Natural killer cell (primary cell): ENCODE results near the gene SCRT2. TPM values are rescaled to one million over a fixed set of nuclear protein-coding genes. Genes with fewer than 3 reads are reported as not detected.

Experiments
- ATAC-seq, 3 donors: fragments of 150-1000 bp in 2 of 3; fragments of 200-7000 bp in 1 of 3; cut with Tn5 transposase; 1 replicate in 1 of 3; 2 replicates in 2 of 3; pipeline ENCODE4 v1.10.0; 2021; ENCODE audit warnings: mild to moderate bottlenecking in 2 of 3, moderate library complexity in 2 of 3
- DNase-seq, 2 donors: peaks; one replicate each; pipeline versions ENCODE4 v3.0.0 to v3.0.0-alpha.2; 2013 to 2021; ENCODE audit warnings: mixed read lengths in 1 of 2
- H3K27ac ChIP-seq: one replicate; pipeline ENCODE4 v1.5.1; 2013; ENCODE audit warnings: mild to moderate bottlenecking, low read length
- H3K27me3 ChIP-seq: one replicate; pipeline ENCODE4 v1.6.1; 2013; ENCODE audit warnings: low read length; ENCODE audit not compliant: control insufficient read depth, insufficient read depth
- H3K36me3 ChIP-seq: one replicate; pipeline ENCODE4 v1.6.1; 2013; ENCODE audit warnings: low read length; ENCODE audit not compliant: control insufficient read depth, insufficient read depth
- H3K4me1 ChIP-seq: one replicate; pipeline ENCODE4 v1.6.1; 2013; ENCODE audit warnings: low read length; ENCODE audit not compliant: control insufficient read depth, insufficient read depth
- H3K4me3 ChIP-seq: one replicate; pipeline ENCODE4 v1.5.1; 2013; ENCODE audit warnings: low read length
- H3K9me3 ChIP-seq: one replicate; pipeline ENCODE4 v1.6.1; 2013; ENCODE audit warnings: low read length; ENCODE audit not compliant: control insufficient read depth, insufficient read depth
- H3K27ac Mint-ChIP-seq, 2 donors: one replicate each; pipeline ENCODE4 v1.8.0; 2022; ENCODE audit warnings: mild to moderate bottlenecking in 2 of 2, mixed read lengths in 2 of 2, moderate library complexity in 1 of 2
- H3K27me3 Mint-ChIP-seq, 2 donors: one replicate each; pipeline ENCODE4 v1.8.0; 2022; ENCODE audit warnings: low read depth in 2 of 2, mixed read lengths in 2 of 2
- H3K36me3 Mint-ChIP-seq: one replicate; pipeline ENCODE4 v1.8.0; 2022; ENCODE audit warnings: mixed read lengths
- H3K4me1 Mint-ChIP-seq, 2 donors: one replicate each; pipeline ENCODE4 v1.8.0; 2022; ENCODE audit warnings: mixed read lengths in 2 of 2
- H3K4me3 Mint-ChIP-seq: one replicate; pipeline ENCODE4 v1.8.0; 2022; ENCODE audit warnings: mild to moderate bottlenecking, moderate library complexity, mixed read lengths
- H3K9me3 Mint-ChIP-seq, 2 donors: one replicate each; pipeline ENCODE4 v1.8.0; 2022; ENCODE audit warnings: mixed read lengths in 2 of 2
- WGBS: methylation state at CpG from one replicate; pipeline ENCODE4 v1.1.7; 2013; ENCODE audit warnings: missing lambda C conversion rate; ENCODE audit not compliant: insufficient coverage; 5-methylcytosine and 5-hydroxymethylcytosine counted together
- intact Hi-C: fragments of 100-400 bp; cut with micrococcal nuclease; formaldehyde crosslinking; loops from one replicate; pipeline ENCODE4 v1.14.2; 2022
- total RNA-seq, 4 donors: library from RNA; stranded (reverse); fragments of 120-200 nt in 1 of 4; gene quantifications; one replicate each; pipeline versions ENCODE4 v1.2.3 to v1.2.4, GENCODE V29; 2013 to 2022
- TF ChIP-seq, protein P1 (sequence below): fragments of 200-600 bp; IDR thresholded peaks from one replicate; pipeline ENCODE4 v1.8.0; 2022; ENCODE audit warnings: antibody characterized with exemption

Gene SCRT2
- total RNA-seq, 3 donors from 2014 or later (not counting 1 experiment from before 2014, with no cell fraction given) = not detected

GRCh38 chr20:635028-635892 is 40.3 kb downstream of the SCRT2 start:
- H3K9me3 Mint-ChIP-seq = no peaks in the 10 kb centered on the region
- intact Hi-C loops = no loop called here
- no peak overlapping the region for H3K27ac ChIP-seq

DNA sequence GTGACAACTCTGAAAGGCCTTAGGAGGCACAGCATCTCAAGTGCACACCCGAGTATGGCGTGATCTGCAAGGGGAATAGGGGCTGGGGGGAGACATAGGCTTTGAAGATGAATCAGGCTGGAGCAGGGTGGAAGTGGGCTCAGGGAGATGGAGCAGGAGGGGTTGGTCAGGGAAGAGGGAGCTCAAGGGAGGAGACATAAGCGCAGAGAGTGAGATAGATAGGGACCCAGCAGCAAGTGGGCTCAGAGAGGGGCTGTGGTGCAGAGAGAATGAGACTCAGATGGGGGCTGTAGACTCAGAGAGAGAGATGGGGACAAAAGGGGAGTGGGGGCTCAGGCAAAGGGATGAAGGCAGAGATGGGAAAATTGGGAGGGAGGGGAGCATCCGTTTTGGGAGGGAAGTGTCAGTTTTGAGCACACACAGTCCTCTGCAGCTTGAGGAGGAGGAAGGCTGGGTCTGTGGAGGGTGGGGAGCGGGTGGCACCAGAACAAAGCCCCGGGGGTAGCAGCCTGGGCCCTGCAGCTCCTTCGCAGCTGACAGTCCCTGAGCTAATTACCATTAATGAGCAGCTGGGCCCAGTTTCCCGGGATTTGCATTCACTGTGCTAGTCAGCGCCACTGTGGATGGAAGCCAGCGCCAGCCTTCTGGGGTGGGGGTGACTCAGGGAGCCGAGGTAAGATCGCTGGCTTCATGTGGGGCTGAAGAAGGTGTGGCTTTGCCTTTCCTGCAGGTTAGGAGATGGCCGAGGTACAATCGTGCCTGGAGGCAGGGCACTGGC is 41.3 kb downstream of the SCRT2 start:
- Histone ChIP-seq H3K27ac (no peak overlapping the region), H3K36me3 (no peaks in the 10 kb centered on the region), H3K9me3 (no peaks in the 10 kb centered on the region), H3K4me3 (no peak overlapping the region), H3K27me3 (no peaks in the 10 kb centered on the region), H3K4me1 (no peaks in the 10 kb centered on the region)
- no peaks in the 10 kb centered on the region for H3K4me1 Mint-ChIP-seq
- TF ChIP-seq, protein P1, sequence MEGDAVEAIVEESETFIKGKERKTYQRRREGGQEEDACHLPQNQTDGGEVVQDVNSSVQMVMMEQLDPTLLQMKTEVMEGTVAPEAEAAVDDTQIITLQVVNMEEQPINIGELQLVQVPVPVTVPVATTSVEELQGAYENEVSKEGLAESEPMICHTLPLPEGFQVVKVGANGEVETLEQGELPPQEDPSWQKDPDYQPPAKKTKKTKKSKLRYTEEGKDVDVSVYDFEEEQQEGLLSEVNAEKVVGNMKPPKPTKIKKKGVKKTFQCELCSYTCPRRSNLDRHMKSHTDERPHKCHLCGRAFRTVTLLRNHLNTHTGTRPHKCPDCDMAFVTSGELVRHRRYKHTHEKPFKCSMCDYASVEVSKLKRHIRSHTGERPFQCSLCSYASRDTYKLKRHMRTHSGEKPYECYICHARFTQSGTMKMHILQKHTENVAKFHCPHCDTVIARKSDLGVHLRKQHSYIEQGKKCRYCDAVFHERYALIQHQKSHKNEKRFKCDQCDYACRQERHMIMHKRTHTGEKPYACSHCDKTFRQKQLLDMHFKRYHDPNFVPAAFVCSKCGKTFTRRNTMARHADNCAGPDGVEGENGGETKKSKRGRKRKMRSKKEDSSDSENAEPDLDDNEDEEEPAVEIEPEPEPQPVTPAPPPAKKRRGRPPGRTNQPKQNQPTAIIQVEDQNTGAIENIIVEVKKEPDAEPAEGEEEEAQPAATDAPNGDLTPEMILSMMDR = no peak
- no peak overlapping the region for H3K4me3 Mint-ChIP-seq
- intact Hi-C loops = no loop called here
- WGBS = 80% methylated on average over 14 of the region's 14 CpGs
- ATAC-seq (no peak), DNase-seq (no peak)
- H3K27me3 Mint-ChIP-seq = peaks cover 0 to 6% of the 10 kb centered on the region in 2 donors
- no peaks in the 10 kb centered on the region for H3K9me3 Mint-ChIP-seq
- no peak overlapping the region for H3K27ac Mint-ChIP-seq
- H3K36me3 Mint-ChIP-seq = no peaks in the 10 kb centered on the region

More at GRCh38 chr20:635028-635892, 40.3 kb downstream of the SCRT2 start:
- Mint-ChIP-seq H3K36me3 (no peaks in the 10 kb centered on the region), H3K4me3 (no peak overlapping the region), H3K27me3 (peaks cover 0 to 6% of the 10 kb centered on the region in 2 donors), H3K27ac (no peak overlapping the region), H3K4me1 (no peaks in the 10 kb centered on the region)
- 89% methylated on average over 8 of the region's 9 CpGs for WGBS
- H3K36me3 ChIP-seq = no peaks in the 10 kb centered on the region
- H3K4me3 ChIP-seq = no peak overlapping the region
- no peaks in the 10 kb centered on the region for H3K9me3 ChIP-seq
- ATAC-seq (no peak), DNase-seq (no peak)
- no peaks in the 10 kb centered on the region for H3K27me3 ChIP-seq
- no peaks in the 10 kb centered on the region for H3K4me1 ChIP-seq
- TF ChIP-seq, protein P1 = no peak

- Mint-ChIP-seq H3K4me3 (no peak overlapping the region), H3K4me1 (no peaks in the 10 kb centered on the region), H3K36me3 (no peaks in the 10 kb centered on the region), H3K9me3 (no peaks in the 10 kb centered on the region), H3K27ac (no peak overlapping the region), H3K27me3 (peaks cover 0 to 6% of the 10 kb centered on the region in 2 donors)
- Histone ChIP-seq H3K27me3 (no peaks in the 10 kb centered on the region), H3K27ac (no peak overlapping the region), H3K9me3 (no peaks in the 10 kb centered on the region), H3K4me3 (no peak overlapping the region), H3K4me1 (no peaks in the 10 kb centered on the region), H3K36me3 (no peaks in the 10 kb centered on the region)
- TF ChIP-seq, protein P1 = no peak
- DNase-seq = no peak
- intact Hi-C loops = no loop called here
- WGBS = 91% methylated on average over 1 of the region's 1 CpG
- ATAC-seq = no peak
Observed at GRCh38 chr20:631101-631500, 44.5 kb downstream of the SCRT2 start.
